ENCODE data around the gene TNFAIP8L3. TPM values are rescaled to one million over a fixed set of nuclear protein-coding genes. Genes with fewer than 3 reads are reported as not detected.
A peak's percentile ranks its signal among the peaks of the same experiment; 100 is the strongest.

TNFAIP8L3 gene
- total and polyA plus RNA-seq, 9 of the 15 experiments (the other 6 are each of a cell fraction or from before 2014, with no cell fraction given): 0.13 TPM; not detected in 8

DNA sequence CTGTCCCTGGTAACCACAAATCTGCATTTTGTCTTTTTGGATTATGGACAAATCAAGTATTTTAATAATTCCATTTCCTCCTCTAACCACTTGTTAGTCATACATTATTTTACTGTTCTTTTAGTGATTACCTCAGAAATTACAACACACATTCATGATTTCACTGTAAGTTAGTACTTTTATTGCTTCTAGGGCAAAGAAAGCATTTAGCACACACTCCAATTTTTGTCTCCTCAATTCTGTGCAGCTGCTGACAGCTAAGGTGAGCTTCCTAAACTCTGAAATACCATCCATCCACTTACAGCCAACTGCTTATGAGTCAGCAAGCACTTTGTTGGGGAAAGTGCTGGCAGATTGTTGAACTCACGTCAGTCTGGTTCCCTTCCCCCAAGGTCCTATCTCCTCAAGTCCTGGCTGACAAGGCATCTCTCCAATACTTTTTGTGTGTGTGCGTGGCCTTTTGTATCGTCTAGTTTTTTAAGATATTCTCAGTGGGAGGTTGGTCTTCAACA is 49.4 kb upstream of the TNFAIP8L3 start (continued):
- TF ChIP-seq RB1 (IDR thresholded peaks at IDR 0.05; ENCODE audit: low read depth) (no peak), MAFG (tag; conservative IDR thresholded peaks at IDR 0.05) (peak; percentile 60), ELK3 (CRISPR knock-in tag; IDR thresholded peaks at IDR 0.05) (no peak), CHD1 (IDR thresholded peaks at IDR 0.05; ENCODE audit: low read length) (no peak), ZNF354B (CRISPR knock-in tag; IDR thresholded peaks at IDR 0.05) (no peak), TEAD1 (CRISPR knock-in tag; IDR thresholded peaks at IDR 0.05) (no peak), DACH1 (IDR thresholded peaks at IDR 0.05; ENCODE audit: partially characterized antibody) (no peak), BCL6 (CRISPR knock-in tag; IDR thresholded peaks at IDR 0.05) (no peak), HSF4 (CRISPR knock-in tag; IDR thresholded peaks at IDR 0.05; ENCODE audit: borderline replicate concordance) (no peak), NRF1 (conservative IDR thresholded peaks at IDR 0.05 in 1 of 2, IDR thresholded peaks at IDR 0.05 in 1 of 2) (0 out of 4 replicates have a peak, but pooled peaks of 1 of the 2 experiments have one; percentile 10), ZNF140 (CRISPR knock-in tag; IDR thresholded peaks at IDR 0.05) (no peak)
- TF ChIP-seq, protein P1, sequence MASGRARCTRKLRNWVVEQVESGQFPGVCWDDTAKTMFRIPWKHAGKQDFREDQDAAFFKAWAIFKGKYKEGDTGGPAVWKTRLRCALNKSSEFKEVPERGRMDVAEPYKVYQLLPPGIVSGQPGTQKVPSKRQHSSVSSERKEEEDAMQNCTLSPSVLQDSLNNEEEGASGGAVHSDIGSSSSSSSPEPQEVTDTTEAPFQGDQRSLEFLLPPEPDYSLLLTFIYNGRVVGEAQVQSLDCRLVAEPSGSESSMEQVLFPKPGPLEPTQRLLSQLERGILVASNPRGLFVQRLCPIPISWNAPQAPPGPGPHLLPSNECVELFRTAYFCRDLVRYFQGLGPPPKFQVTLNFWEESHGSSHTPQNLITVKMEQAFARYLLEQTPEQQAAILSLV (tag; IDR thresholded peaks at IDR 0.05): no peak
- TF ChIP-seq, protein P2, sequence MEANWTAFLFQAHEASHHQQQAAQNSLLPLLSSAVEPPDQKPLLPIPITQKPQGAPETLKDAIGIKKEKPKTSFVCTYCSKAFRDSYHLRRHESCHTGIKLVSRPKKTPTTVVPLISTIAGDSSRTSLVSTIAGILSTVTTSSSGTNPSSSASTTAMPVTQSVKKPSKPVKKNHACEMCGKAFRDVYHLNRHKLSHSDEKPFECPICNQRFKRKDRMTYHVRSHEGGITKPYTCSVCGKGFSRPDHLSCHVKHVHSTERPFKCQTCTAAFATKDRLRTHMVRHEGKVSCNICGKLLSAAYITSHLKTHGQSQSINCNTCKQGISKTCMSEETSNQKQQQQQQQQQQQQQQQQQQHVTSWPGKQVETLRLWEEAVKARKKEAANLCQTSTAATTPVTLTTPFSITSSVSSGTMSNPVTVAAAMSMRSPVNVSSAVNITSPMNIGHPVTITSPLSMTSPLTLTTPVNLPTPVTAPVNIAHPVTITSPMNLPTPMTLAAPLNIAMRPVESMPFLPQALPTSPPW (CRISPR knock-in tag; IDR thresholded peaks at IDR 0.05): 0 out of 2 replicates have a peak, but pooled peaks have one; percentile 16
- TF ChIP-seq, protein P3, sequence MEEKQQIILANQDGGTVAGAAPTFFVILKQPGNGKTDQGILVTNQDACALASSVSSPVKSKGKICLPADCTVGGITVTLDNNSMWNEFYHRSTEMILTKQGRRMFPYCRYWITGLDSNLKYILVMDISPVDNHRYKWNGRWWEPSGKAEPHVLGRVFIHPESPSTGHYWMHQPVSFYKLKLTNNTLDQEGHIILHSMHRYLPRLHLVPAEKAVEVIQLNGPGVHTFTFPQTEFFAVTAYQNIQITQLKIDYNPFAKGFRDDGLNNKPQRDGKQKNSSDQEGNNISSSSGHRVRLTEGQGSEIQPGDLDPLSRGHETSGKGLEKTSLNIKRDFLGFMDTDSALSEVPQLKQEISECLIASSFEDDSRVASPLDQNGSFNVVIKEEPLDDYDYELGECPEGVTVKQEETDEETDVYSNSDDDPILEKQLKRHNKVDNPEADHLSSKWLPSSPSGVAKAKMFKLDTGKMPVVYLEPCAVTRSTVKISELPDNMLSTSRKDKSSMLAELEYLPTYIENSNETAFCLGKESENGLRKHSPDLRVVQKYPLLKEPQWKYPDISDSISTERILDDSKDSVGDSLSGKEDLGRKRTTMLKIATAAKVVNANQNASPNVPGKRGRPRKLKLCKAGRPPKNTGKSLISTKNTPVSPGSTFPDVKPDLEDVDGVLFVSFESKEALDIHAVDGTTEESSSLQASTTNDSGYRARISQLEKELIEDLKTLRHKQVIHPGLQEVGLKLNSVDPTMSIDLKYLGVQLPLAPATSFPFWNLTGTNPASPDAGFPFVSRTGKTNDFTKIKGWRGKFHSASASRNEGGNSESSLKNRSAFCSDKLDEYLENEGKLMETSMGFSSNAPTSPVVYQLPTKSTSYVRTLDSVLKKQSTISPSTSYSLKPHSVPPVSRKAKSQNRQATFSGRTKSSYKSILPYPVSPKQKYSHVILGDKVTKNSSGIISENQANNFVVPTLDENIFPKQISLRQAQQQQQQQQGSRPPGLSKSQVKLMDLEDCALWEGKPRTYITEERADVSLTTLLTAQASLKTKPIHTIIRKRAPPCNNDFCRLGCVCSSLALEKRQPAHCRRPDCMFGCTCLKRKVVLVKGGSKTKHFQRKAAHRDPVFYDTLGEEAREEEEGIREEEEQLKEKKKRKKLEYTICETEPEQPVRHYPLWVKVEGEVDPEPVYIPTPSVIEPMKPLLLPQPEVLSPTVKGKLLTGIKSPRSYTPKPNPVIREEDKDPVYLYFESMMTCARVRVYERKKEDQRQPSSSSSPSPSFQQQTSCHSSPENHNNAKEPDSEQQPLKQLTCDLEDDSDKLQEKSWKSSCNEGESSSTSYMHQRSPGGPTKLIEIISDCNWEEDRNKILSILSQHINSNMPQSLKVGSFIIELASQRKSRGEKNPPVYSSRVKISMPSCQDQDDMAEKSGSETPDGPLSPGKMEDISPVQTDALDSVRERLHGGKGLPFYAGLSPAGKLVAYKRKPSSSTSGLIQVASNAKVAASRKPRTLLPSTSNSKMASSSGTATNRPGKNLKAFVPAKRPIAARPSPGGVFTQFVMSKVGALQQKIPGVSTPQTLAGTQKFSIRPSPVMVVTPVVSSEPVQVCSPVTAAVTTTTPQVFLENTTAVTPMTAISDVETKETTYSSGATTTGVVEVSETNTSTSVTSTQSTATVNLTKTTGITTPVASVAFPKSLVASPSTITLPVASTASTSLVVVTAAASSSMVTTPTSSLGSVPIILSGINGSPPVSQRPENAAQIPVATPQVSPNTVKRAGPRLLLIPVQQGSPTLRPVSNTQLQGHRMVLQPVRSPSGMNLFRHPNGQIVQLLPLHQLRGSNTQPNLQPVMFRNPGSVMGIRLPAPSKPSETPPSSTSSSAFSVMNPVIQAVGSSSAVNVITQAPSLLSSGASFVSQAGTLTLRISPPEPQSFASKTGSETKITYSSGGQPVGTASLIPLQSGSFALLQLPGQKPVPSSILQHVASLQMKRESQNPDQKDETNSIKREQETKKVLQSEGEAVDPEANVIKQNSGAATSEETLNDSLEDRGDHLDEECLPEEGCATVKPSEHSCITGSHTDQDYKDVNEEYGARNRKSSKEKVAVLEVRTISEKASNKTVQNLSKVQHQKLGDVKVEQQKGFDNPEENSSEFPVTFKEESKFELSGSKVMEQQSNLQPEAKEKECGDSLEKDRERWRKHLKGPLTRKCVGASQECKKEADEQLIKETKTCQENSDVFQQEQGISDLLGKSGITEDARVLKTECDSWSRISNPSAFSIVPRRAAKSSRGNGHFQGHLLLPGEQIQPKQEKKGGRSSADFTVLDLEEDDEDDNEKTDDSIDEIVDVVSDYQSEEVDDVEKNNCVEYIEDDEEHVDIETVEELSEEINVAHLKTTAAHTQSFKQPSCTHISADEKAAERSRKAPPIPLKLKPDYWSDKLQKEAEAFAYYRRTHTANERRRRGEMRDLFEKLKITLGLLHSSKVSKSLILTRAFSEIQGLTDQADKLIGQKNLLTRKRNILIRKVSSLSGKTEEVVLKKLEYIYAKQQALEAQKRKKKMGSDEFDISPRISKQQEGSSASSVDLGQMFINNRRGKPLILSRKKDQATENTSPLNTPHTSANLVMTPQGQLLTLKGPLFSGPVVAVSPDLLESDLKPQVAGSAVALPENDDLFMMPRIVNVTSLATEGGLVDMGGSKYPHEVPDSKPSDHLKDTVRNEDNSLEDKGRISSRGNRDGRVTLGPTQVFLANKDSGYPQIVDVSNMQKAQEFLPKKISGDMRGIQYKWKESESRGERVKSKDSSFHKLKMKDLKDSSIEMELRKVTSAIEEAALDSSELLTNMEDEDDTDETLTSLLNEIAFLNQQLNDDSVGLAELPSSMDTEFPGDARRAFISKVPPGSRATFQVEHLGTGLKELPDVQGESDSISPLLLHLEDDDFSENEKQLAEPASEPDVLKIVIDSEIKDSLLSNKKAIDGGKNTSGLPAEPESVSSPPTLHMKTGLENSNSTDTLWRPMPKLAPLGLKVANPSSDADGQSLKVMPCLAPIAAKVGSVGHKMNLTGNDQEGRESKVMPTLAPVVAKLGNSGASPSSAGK (IDR thresholded peaks at IDR 0.05): no peak

All from K562 (cell line).